Astrocyte (in vitro differentiated cells and primary cell): Measurements from ENCODE around the gene NDST4. TPM values are rescaled to one million over a fixed set of nuclear protein-coding genes. Genes with fewer than 3 reads are reported as not detected.

ENCODE experiments used
- DNase-seq: peaks from one replicate; pipeline ENCODE4 v3.0.0-alpha.2; 2010; ENCODE audit warnings: low read depth
- FAIRE-seq: peaks from 2 replicates; lab custom pipeline; 2011; peaks lifted over from hg19 to GRCh38; lab: Jason Lieb, UNC
- H2AFZ ChIP-seq: 2 replicates; pipeline ENCODE4 v1.6.0; 2012; ENCODE audit warnings: low read depth, low read length, inconsistent platforms
- H3K27ac ChIP-seq: 2 replicates; pipeline ENCODE4 v1.5.1; 2011; ENCODE audit warnings: low read depth, low read length, inconsistent platforms
- H3K27me3 ChIP-seq: 2 replicates; pipeline ENCODE4 v1.6.0; 2011; ENCODE audit warnings: low read length, inconsistent platforms; ENCODE audit not compliant: insufficient read depth
- H3K36me3 ChIP-seq: 2 replicates; pipeline ENCODE4 v1.5.1; 2011; ENCODE audit warnings: low read length, inconsistent platforms; ENCODE audit not compliant: insufficient read depth
- H3K4me1 ChIP-seq: 2 replicates; pipeline ENCODE4 v1.5.1; 2011; ENCODE audit warnings: low read length, inconsistent platforms; ENCODE audit not compliant: insufficient read depth
- H3K4me2 ChIP-seq: 2 replicates; pipeline ENCODE4 v1.6.0; 2012; ENCODE audit warnings: low read length, inconsistent platforms
- H3K4me3 ChIP-seq: 2 replicates; pipeline ENCODE4 v1.5.1; 2011; ENCODE audit warnings: low read depth, mild to moderate bottlenecking, low read length, inconsistent platforms; ENCODE audit not compliant: insufficient read depth
- H3K79me2 ChIP-seq: 2 replicates; pipeline ENCODE4 v1.6.0; 2012; ENCODE audit warnings: mild to moderate bottlenecking, low read length, inconsistent platforms; ENCODE audit not compliant: insufficient read depth
- H3K9ac ChIP-seq: 2 replicates; pipeline ENCODE4 v1.6.0; 2012; ENCODE audit warnings: mild to moderate bottlenecking, low read length, inconsistent platforms
- H3K9me3 ChIP-seq: 2 replicates; pipeline ENCODE4 v1.5.1; 2012; ENCODE audit warnings: low read depth, mild to moderate bottlenecking, low read length, inconsistent platforms; ENCODE audit not compliant: insufficient read depth
- H4K20me1 ChIP-seq: 2 replicates; pipeline ENCODE4 v1.6.0; 2012; ENCODE audit warnings: low read length, inconsistent platforms; ENCODE audit not compliant: insufficient read depth
- H3K27ac Mint-ChIP-seq: one replicate; pipeline ENCODE4 v1.8.0; 2021; ENCODE audit warnings: mild to moderate bottlenecking, mixed read lengths; ENCODE audit not compliant: unreplicated experiment
- H3K27me3 Mint-ChIP-seq: one replicate; pipeline ENCODE4 v1.8.0; 2021; ENCODE audit warnings: low read depth, mixed read lengths; ENCODE audit not compliant: unreplicated experiment
- H3K36me3 Mint-ChIP-seq: one replicate; pipeline ENCODE4 v1.8.0; 2021; ENCODE audit warnings: low read depth, mixed read lengths; ENCODE audit not compliant: unreplicated experiment
- H3K4me1 Mint-ChIP-seq: one replicate; pipeline ENCODE4 v1.8.0; 2021; ENCODE audit warnings: low read depth, mixed read lengths; ENCODE audit not compliant: unreplicated experiment
- H3K4me3 Mint-ChIP-seq: one replicate; pipeline ENCODE4 v1.8.0; 2021; ENCODE audit warnings: mild to moderate bottlenecking, moderate library complexity, mixed read lengths; ENCODE audit not compliant: unreplicated experiment
- H3K9me3 Mint-ChIP-seq: one replicate; pipeline ENCODE4 v1.8.0; 2021; ENCODE audit warnings: mild to moderate bottlenecking, mixed read lengths; ENCODE audit not compliant: unreplicated experiment
- EZH2 ChIP-seq: IDR thresholded peaks from 2 replicates; pipeline ENCODE4 v1.6.1; 2012; ENCODE audit warnings: mild to moderate bottlenecking, low read length, inconsistent platforms; ENCODE audit not compliant: insufficient read depth
- total RNA-seq: library from RNA; stranded (reverse); gene quantifications from 2 replicates; pipeline ENCODE4 v1.2.1, GENCODE V29; 2021
- TF ChIP-seq, protein P1 (sequence below): IDR thresholded peaks from 2 replicates; pipeline ENCODE4 v1.5.1; 2011; ENCODE audit warnings: low read depth, mild to moderate bottlenecking, inconsistent platforms, low read length, moderate library complexity; ENCODE audit not compliant: insufficient read depth

NDST4 gene
- total RNA-seq, 1 donor from 2014 or later = not detected

DNA sequence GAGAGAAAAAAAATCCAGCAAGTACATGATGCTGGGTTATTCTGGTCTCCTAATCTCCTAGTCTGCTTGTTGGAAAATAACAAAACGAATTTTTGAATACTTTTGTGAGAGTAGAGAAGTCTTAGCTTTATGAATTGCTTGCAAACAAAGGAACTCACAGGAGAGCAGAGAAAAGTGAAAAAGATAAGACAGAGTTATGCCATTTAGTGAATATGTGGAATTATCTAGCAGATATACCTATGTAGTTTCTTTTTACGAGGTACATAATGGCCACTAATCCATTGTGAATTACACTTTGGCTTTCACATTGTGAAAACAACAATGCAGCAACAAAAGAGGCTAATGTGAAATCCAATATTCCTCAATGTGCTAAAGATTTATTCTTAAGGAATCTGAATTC, 226.7 kb downstream of the NDST4 start:
- H3K9me3 ChIP-seq = no peaks in the 10 kb centered on the region
- FAIRE-seq = no peak
- H3K4me1 ChIP-seq = no peaks in the 10 kb centered on the region
- H3K4me2 ChIP-seq = no peak overlapping the region
- Mint-ChIP-seq H3K27ac (no peak overlapping the region), H3K9me3 (no peaks in the 10 kb centered on the region), H3K36me3 (no peaks in the 10 kb centered on the region), H3K4me1 (no peaks in the 10 kb centered on the region), H3K27me3 (no peaks in the 10 kb centered on the region), H3K4me3 (no peak overlapping the region)
- no peak for DNase-seq
- H3K4me3 ChIP-seq = no peak overlapping the region
- H3K27me3 ChIP-seq = no peaks in the 10 kb centered on the region
- no peak overlapping the region for H2AFZ ChIP-seq
- no peak overlapping the region for H3K27ac ChIP-seq
- H3K36me3 ChIP-seq = no peaks in the 10 kb centered on the region
- no peaks in the 10 kb centered on the region for H3K79me2 ChIP-seq
- no peaks in the 10 kb centered on the region for H4K20me1 ChIP-seq
- TF ChIP-seq EZH2 = no peak
- TF ChIP-seq, protein P1, sequence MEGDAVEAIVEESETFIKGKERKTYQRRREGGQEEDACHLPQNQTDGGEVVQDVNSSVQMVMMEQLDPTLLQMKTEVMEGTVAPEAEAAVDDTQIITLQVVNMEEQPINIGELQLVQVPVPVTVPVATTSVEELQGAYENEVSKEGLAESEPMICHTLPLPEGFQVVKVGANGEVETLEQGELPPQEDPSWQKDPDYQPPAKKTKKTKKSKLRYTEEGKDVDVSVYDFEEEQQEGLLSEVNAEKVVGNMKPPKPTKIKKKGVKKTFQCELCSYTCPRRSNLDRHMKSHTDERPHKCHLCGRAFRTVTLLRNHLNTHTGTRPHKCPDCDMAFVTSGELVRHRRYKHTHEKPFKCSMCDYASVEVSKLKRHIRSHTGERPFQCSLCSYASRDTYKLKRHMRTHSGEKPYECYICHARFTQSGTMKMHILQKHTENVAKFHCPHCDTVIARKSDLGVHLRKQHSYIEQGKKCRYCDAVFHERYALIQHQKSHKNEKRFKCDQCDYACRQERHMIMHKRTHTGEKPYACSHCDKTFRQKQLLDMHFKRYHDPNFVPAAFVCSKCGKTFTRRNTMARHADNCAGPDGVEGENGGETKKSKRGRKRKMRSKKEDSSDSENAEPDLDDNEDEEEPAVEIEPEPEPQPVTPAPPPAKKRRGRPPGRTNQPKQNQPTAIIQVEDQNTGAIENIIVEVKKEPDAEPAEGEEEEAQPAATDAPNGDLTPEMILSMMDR = no peak
- no peak overlapping the region for H3K9ac ChIP-seq

DNA sequence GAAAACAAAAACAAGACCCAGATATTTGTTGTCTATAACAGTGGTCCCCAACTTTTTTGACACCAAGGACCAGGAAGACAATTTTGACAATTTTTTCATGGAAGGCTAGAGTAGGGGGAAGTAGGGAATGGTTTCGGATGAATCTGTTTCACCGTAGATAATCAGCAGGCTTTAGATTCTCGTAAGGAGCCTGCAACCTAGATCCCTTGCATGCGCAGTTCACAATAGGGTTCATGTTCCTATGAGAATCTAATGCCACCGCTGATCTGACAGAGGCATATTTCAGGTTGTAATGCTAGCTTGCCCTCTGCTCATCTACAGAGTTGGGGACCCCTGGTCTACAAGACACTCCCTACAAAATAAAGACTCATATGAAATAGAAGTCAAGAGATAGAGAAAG, 229.8 kb downstream of the NDST4 start:
- Histone ChIP-seq H3K27me3 (no peaks in the 10 kb centered on the region), H3K27ac (no peak overlapping the region), H3K9ac (no peak overlapping the region), H3K79me2 (no peaks in the 10 kb centered on the region), H3K4me1 (no peaks in the 10 kb centered on the region), H3K4me3 (no peak overlapping the region), H3K4me2 (no peak overlapping the region), H3K36me3 (no peaks in the 10 kb centered on the region), H4K20me1 (no peaks in the 10 kb centered on the region), H2AFZ (no peak overlapping the region), H3K9me3 (no peaks in the 10 kb centered on the region)
- no peaks in the 10 kb centered on the region for H3K9me3 Mint-ChIP-seq
- peaks cover 4% of the 10 kb centered on the region for H3K27me3 Mint-ChIP-seq
- TF ChIP-seq, protein P1 = no peak
- H3K4me1 Mint-ChIP-seq = no peaks in the 10 kb centered on the region
- DNase-seq (no peak), FAIRE-seq (no peak)
- no peak overlapping the region for H3K27ac Mint-ChIP-seq
- no peak overlapping the region for H3K4me3 Mint-ChIP-seq
- no peaks in the 10 kb centered on the region for H3K36me3 Mint-ChIP-seq

DNA sequence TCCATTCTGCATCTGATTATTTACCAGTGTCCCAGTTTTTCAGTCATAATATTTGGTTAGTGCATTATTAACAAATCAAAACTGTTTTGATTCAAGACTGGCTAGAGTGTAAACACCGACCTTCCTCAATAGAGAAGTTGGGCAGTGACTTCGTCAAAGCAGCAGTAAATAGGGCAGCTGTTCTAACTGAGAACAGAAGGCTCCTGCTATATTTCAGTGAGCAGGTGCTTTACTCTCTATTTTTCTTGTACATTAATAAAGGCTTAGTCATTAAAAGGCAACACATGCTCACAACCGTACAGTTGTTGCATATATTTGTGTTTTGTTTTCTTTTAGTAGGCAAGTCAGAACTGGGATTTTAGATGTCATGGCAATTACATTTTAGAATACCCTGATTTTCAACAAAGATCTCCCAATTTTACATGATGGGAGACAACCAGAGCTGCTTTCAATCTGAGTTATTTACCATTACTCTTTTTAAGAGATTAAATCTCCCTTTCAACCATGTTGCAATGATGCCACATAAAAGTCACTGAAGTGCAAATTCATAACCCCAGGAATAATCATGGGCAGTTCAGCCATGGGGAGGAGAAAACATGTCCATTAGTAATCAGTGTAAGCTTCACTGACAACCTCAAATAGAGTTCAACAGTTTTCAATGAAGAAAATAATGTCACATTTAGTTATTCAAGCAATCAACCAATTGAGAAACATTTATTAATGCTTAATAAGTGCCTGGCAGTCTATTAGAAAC, 233.3 kb downstream of the NDST4 start:
- H3K27me3 ChIP-seq = no peaks in the 10 kb centered on the region
- Mint-ChIP-seq H3K4me1 (no peaks in the 10 kb centered on the region), H3K4me3 (no peak overlapping the region), H3K27me3 (peaks cover 4% of the 10 kb centered on the region), H3K27ac (no peak overlapping the region), H3K9me3 (no peaks in the 10 kb centered on the region), H3K36me3 (no peaks in the 10 kb centered on the region)
- H3K79me2 ChIP-seq = no peaks in the 10 kb centered on the region
- no peaks in the 10 kb centered on the region for H3K36me3 ChIP-seq
- H3K4me2 ChIP-seq = no peak overlapping the region
- H3K27ac ChIP-seq = no peak overlapping the region
- TF ChIP-seq, protein P1 = no peak
- no peak for TF ChIP-seq EZH2
- H2AFZ ChIP-seq = no peak overlapping the region
- H3K9ac ChIP-seq = no peak overlapping the region
- FAIRE-seq = no peak
- H3K4me3 ChIP-seq = no peak overlapping the region
- H3K4me1 ChIP-seq = no peaks in the 10 kb centered on the region
- no peaks in the 10 kb centered on the region for H3K9me3 ChIP-seq
- H4K20me1 ChIP-seq = no peaks in the 10 kb centered on the region
- DNase-seq = no peak
